ENCODE data around the gene GPC5. TPM values are rescaled to one million over a fixed set of nuclear protein-coding genes. Genes with fewer than 3 reads are reported as not detected.

The GPC5 gene
- polyA plus RNA-seq, 2 of the 4 experiments (the other 2 are of a cell fraction) = not detected

DNA sequence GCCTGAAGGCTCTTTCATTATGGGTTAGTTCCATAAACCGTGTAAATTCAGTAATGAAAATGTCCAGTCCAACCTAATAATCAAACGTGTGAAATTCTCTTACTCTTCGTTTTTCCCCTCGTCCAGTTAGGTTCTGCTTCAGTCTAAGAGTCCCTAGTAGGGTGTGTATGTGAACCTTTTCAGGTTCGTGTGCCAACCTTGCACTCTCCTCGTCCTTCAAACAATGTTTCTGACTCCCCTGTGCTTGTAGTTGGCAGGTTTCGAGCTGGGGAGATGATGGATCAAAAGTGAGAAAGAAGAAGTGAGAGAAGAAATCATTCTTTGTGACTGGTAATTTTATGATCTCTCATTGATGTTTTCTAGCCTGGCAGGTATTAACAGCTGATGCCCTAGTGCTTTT is 366.1 kb downstream of the GPC5 start (continued):
- TF ChIP-seq ELK1 (IDR thresholded peaks at IDR 0.05; ENCODE audit: low read depth, low read length) = no peak

DNA sequence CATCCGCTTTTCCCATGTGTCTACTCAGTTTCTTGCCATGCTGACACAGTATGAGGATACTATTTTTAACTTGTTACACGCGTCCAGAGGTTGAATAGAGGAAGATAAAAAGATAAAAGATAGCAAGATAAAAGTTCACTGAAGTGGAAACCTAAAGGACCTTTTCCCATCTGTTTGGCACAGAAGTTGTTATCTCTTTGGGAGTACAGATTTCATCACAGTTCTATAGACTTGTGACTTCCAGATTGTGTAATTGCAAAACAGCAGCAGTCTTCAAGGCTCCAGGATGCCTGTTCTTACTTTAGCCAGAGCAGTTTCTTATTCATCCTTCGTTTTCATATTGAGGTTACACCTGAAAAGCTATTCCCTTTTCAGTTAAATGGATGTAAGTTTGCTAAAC is 369.2 kb downstream of the GPC5 start:
- H3K4me2 ChIP-seq = no peak overlapping the region
- no peak for FAIRE-seq
- ChIA-PET POLR2A (no interaction called here), CTCF (no interaction called here)
- H3K4me1 ChIP-seq = no peaks in the 10 kb centered on the region
- H3K4me3 ChIP-seq = no peak overlapping the region
- WGBS (ENCODE audit: missing lambda C conversion rate) = 19% methylated on average over 4 of the region's 4 CpGs
- no peak for ATAC-seq
- no peaks in the 10 kb centered on the region for H3K9me3 ChIP-seq
- no peak for DNase-seq (ENCODE audit: low read depth in 1 of 2, low spot score in 1 of 2)
- H3K27ac ChIP-seq = no peak overlapping the region
- TF ChIP-seq POLR2AphosphoS2 (conservative IDR thresholded peaks at IDR 0.05; ENCODE audit: low read length) (no peak), HEYL (CRISPR knock-in tag; IDR thresholded peaks at IDR 0.05) (no peak), PHF8 (IDR thresholded peaks at IDR 0.05; ENCODE audit: borderline replicate concordance, low read depth) (no peak), JUNB (IDR thresholded peaks at IDR 0.05) (no peak), ZC3H11A (IDR thresholded peaks at IDR 0.05) (no peak), CHD2 (IDR thresholded peaks at IDR 0.05; ENCODE audit: low read length, partially characterized antibody) (no peak), ZFP36 (IDR thresholded peaks at IDR 0.05; ENCODE audit: borderline replicate concordance, partially characterized antibody) (no peak), TFCP2L1 (CRISPR knock-in tag; IDR thresholded peaks at IDR 0.05) (no peak), NR3C1 (IDR thresholded peaks at IDR 0.05) (no peak), CTCF (IDR thresholded peaks at IDR 0.05) (no peak), ZNF302 (CRISPR knock-in tag; IDR thresholded peaks at IDR 0.05) (no peak), CHD4 (IDR thresholded peaks at IDR 0.05; ENCODE audit: borderline replicate concordance) (no peak), MAZ (IDR thresholded peaks at IDR 0.05; ENCODE audit: borderline replicate concordance, low read depth, low read length) (no peak), EHF (CRISPR knock-in tag; IDR thresholded peaks at IDR 0.05) (no peak), KDM1A (IDR thresholded peaks at IDR 0.05; ENCODE audit: low read depth) (no peak), BCL3 (IDR thresholded peaks at IDR 0.05) (no peak), CBX2 (IDR thresholded peaks at IDR 0.05; ENCODE audit: borderline replicate concordance, low read depth) (no peak), RNF2 (IDR thresholded peaks at IDR 0.05; ENCODE audit: borderline replicate concordance, low read depth) (no peak), ZSCAN20 (CRISPR knock-in tag; IDR thresholded peaks at IDR 0.05) (no peak)

- Histone ChIP-seq H3K4me3 (no peak overlapping the region), H3K27ac (no peak overlapping the region), H3K4me2 (no peak overlapping the region), H3K9me3 (no peaks in the 10 kb centered on the region), H3K4me1 (no peaks in the 10 kb centered on the region)
- TF ChIP-seq EHMT2 (IDR thresholded peaks at IDR 0.05; ENCODE audit: low read depth) (no peak), CHD2 (IDR thresholded peaks at IDR 0.05; ENCODE audit: low read length, partially characterized antibody) (no peak), ZFP36 (IDR thresholded peaks at IDR 0.05; ENCODE audit: borderline replicate concordance, partially characterized antibody) (no peak), NR3C1 (IDR thresholded peaks at IDR 0.05) (no peak), ELK1 (IDR thresholded peaks at IDR 0.05; ENCODE audit: low read depth, low read length) (no peak), KDM1A (IDR thresholded peaks at IDR 0.05; ENCODE audit: low read depth) (no peak), RFX5 (IDR thresholded peaks at IDR 0.05) (no peak), ESRRA (IDR thresholded peaks at IDR 0.05; ENCODE audit: borderline replicate concordance, low read length) (no peak), MAZ (IDR thresholded peaks at IDR 0.05; ENCODE audit: borderline replicate concordance, low read depth, low read length) (no peak), POLR2A (IDR thresholded peaks at IDR 0.05; ENCODE audit: low read length) (no peak), ZSCAN20 (CRISPR knock-in tag; IDR thresholded peaks at IDR 0.05) (no peak)
- TF ChIP-seq, protein P1, sequence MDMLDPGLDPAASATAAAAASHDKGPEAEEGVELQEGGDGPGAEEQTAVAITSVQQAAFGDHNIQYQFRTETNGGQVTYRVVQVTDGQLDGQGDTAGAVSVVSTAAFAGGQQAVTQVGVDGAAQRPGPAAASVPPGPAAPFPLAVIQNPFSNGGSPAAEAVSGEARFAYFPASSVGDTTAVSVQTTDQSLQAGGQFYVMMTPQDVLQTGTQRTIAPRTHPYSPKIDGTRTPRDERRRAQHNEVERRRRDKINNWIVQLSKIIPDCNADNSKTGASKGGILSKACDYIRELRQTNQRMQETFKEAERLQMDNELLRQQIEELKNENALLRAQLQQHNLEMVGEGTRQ (IDR thresholded peaks at IDR 0.05) = no peak
- TF ChIP-seq, protein P2, sequence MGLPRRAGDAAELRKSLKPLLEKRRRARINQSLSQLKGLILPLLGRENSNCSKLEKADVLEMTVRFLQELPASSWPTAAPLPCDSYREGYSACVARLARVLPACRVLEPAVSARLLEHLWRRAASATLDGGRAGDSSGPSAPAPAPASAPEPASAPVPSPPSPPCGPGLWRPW (IDR thresholded peaks at IDR 0.05) = no peak
- TF ChIP-seq, protein P3, sequence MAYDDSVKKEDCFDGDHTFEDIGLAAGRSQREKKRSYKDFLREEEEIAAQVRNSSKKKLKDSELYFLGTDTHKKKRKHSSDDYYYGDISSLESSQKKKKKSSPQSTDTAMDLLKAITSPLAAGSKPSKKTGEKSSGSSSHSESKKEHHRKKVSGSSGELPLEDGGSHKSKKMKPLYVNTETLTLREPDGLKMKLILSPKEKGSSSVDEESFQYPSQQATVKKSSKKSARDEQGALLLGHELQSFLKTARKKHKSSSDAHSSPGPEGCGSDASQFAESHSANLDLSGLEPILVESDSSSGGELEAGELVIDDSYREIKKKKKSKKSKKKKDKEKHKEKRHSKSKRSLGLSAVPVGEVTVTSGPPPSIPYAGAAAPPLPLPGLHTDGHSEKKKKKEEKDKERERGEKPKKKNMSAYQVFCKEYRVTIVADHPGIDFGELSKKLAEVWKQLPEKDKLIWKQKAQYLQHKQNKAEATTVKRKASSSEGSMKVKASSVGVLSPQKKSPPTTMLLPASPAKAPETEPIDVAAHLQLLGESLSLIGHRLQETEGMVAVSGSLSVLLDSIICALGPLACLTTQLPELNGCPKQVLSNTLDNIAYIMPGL (CRISPR knock-in tag; IDR thresholded peaks at IDR 0.05; ENCODE audit: borderline replicate concordance) = no peak
- DNase-seq (ENCODE audit: low read depth in 1 of 2, low spot score in 1 of 2) (no peak), FAIRE-seq (no peak), ATAC-seq (no peak)
- ChIA-PET POLR2A (no interaction called here), CTCF (no interaction called here)
- 27% methylated on average over 2 of the region's 2 CpGs for WGBS (ENCODE audit: missing lambda C conversion rate)
Measured at GRCh38 chr13:91768746-91769145, 370.3 kb downstream of the GPC5 start.

Measured in A549 (cell line).